Measurements from ENCODE around the gene ADPRHL1. TPM values are rescaled to one million over a fixed set of nuclear protein-coding genes. Genes with fewer than 3 reads are reported as not detected.
"Not testable (repeated sequence)": the region's sequence is repeated elsewhere in the genome, so short reads cannot be mapped to it uniquely, and the experiment has no call there.

ADPRHL1 gene
- total RNA-seq, 6 experiments from 2014 or later, result 1.0 to 2.0 (median 1.5) TPM

GRCh38 chr13:113443991-113444390 is 9.3 kb downstream of the ADPRHL1 start:
- DNase-seq, result no peak
- Mint-ChIP-seq H3K27ac (no peak overlapping the region), H3K27me3 (ENCODE audit: insufficient read depth) (peaks cover 2% of the 10 kb centered on the region; the same call in 1 of the 2 replicates), H3K36me3 (ENCODE audit: low read depth) (peaks cover 32% of the 10 kb centered on the region), H3K9me3 (peaks cover 4% of the 10 kb centered on the region; the same call in 1 of the 2 replicates), H3K4me1 (ENCODE audit: low read depth) (no peaks in the 10 kb centered on the region), H3K4me3 (no peak overlapping the region)
- no peak for TF ChIP-seq CTCF (IDR thresholded peaks at IDR 0.05)

- no peaks in the 10 kb centered on the region for H3K27me3 Mint-ChIP-seq (ENCODE audit: insufficient read depth)
- DNase-seq, result no peak
- no peaks in the 10 kb centered on the region for H3K4me1 Mint-ChIP-seq (ENCODE audit: low read depth)
- no peak overlapping the region for H3K4me3 Mint-ChIP-seq
- H3K36me3 Mint-ChIP-seq (ENCODE audit: low read depth), result peaks cover 32% of the 10 kb centered on the region
- H3K9me3 Mint-ChIP-seq, result peaks cover 4% of the 10 kb centered on the region; the same call in 1 of the 2 replicates
- TF ChIP-seq CTCF (IDR thresholded peaks at IDR 0.05), result no peak
- no peak overlapping the region for H3K27ac Mint-ChIP-seq
Observed at GRCh38 chr13:113442985-113443362, 10.3 kb downstream of the ADPRHL1 start.

GRCh38 chr13:113442354-113442984 is 10.8 kb downstream of the ADPRHL1 start:
- Mint-ChIP-seq H3K36me3 (ENCODE audit: low read depth) (peaks cover 27% of the 10 kb centered on the region), H3K27ac (no peak overlapping the region), H3K4me3 (no peak overlapping the region), H3K4me1 (ENCODE audit: low read depth) (no peaks in the 10 kb centered on the region), H3K27me3 (ENCODE audit: insufficient read depth) (no peaks in the 10 kb centered on the region), H3K9me3 (peaks cover 4% of the 10 kb centered on the region; the same call in 1 of the 2 replicates)
- TF ChIP-seq CTCF (IDR thresholded peaks at IDR 0.05), result no peak
- no peak for DNase-seq

- no peaks in the 10 kb centered on the region for H3K27me3 Mint-ChIP-seq (ENCODE audit: insufficient read depth)
- no peak for TF ChIP-seq CTCF (IDR thresholded peaks at IDR 0.05)
- H3K4me3 Mint-ChIP-seq, result no peak overlapping the region
- no peak overlapping the region for H3K27ac Mint-ChIP-seq
- H3K9me3 Mint-ChIP-seq, result peaks cover 4% of the 10 kb centered on the region; the same call in 1 of the 2 replicates
- no peaks in the 10 kb centered on the region for H3K4me1 Mint-ChIP-seq (ENCODE audit: low read depth)
- H3K36me3 Mint-ChIP-seq (ENCODE audit: low read depth), result peaks cover 24% of the 10 kb centered on the region
- no peak for DNase-seq
Observed at GRCh38 chr13:113441661-113442060, 11.6 kb downstream of the ADPRHL1 start.

- peaks cover under 1% of the 10 kb centered on the region; the same call in 1 of the 2 replicates for H3K9me3 Mint-ChIP-seq
- H3K4me3 Mint-ChIP-seq, result no peak overlapping the region
- no peak overlapping the region for H3K27ac Mint-ChIP-seq
- DNase-seq, result no peak
- H3K27me3 Mint-ChIP-seq (ENCODE audit: insufficient read depth), result no peaks in the 10 kb centered on the region
- no peaks in the 10 kb centered on the region for H3K4me1 Mint-ChIP-seq (ENCODE audit: low read depth)
- peaks cover 15% of the 10 kb centered on the region for H3K36me3 Mint-ChIP-seq (ENCODE audit: low read depth)
- no peak for TF ChIP-seq CTCF (IDR thresholded peaks at IDR 0.05)
Observed at GRCh38 chr13:113437408-113438010, 15.8 kb downstream of the ADPRHL1 start.

GRCh38 chr13:113436866-113437265 is 16.4 kb downstream of the ADPRHL1 start:
- not testable (repeated sequence) for H3K9me3 Mint-ChIP-seq; H3K4me3 Mint-ChIP-seq; H3K27me3 Mint-ChIP-seq (ENCODE audit: insufficient read depth); H3K4me1 Mint-ChIP-seq (ENCODE audit: low read depth); DNase-seq; H3K36me3 Mint-ChIP-seq (ENCODE audit: low read depth); H3K27ac Mint-ChIP-seq

- not testable (repeated sequence) for H3K27ac Mint-ChIP-seq; H3K9me3 Mint-ChIP-seq; H3K4me3 Mint-ChIP-seq; H3K27me3 Mint-ChIP-seq (ENCODE audit: insufficient read depth); H3K36me3 Mint-ChIP-seq (ENCODE audit: low read depth); H3K4me1 Mint-ChIP-seq (ENCODE audit: low read depth); DNase-seq
Observed at GRCh38 chr13:113435907-113436306, 17.4 kb downstream of the ADPRHL1 start.

Measured in HFFc6 (cell line).